Stimulated activated CD8-positive, alpha-beta memory T cell treated with anti-CD3 and anti-CD28 coated beads, Interleukin-7, amount 100 ng/mL, for 4 hours (primary cell): ENCODE data around the gene PSMA4.
"Not testable (repeated sequence)": the region's sequence is repeated elsewhere in the genome, so short reads cannot be mapped to it uniquely, and the experiment has no call there.

ENCODE experiments used
- DNase-seq, 2 donors: peaks; one replicate each; pipeline ENCODE4 v3.0.0-alpha.2; 2020; ENCODE audit warnings: low read depth in 2 of 2

The PSMA4 gene

DNA sequence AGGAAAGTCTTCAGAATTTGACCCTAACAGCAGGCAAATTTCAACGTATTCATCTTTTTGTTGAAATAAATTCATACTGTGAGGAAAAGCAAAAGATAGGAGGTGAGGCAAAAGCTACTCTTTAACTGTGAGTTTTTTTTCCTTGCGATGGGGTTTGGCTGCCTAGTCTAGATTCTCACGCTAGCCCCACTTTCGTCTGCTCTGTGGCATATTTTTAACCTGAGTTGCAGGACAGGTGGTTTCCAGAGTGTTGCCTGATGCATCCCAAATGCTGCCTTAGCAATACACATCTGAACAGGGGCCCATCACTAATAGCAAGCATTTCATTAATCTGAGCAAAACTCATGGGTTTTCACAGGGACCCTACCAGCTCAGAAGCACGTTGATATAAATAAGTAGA lies 11.7 kb downstream of the PSMA4 start:
- DNase-seq: no peak

DNA sequence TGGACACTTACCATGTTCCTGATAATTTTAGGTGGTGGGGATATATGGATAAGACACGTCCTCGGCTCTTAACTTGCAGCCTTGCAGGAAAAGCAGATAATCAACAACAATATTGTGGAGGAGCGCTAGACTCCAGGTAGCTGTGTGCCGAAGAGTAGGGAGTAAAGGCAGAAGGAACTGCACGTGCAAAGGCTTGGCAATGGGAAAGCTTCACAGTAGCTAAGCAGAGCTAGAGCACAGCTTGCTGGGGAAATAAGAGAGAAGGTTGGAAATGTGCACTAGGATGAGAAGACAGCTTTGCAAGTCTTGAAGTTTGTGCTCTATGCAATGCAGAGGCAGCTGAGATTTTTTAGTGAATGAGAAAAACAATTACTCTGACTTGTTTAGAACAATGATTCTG lies 12.4 kb downstream of the PSMA4 start:
- DNase-seq: no peak

DNA sequence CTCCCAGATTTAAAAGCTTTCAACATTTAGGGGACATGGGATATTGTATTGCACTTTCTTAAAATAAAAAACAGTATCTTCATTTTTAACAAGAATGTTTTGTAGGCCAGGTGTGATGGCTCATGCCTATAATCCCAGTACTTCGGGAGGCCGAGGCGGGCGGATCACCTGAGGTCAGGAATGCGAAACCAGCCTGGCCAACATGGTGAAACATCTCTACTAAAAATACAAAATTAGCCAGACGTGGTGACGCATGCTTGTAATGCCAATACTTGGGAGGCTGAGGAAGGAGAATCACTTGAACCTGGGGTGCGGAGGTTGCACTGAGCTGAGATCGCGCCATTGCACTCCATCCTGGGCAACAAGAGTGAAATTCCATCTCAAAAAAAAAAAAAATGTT lies 20.0 kb downstream of the PSMA4 start:
- not testable (repeated sequence) for DNase-seq

DNA sequence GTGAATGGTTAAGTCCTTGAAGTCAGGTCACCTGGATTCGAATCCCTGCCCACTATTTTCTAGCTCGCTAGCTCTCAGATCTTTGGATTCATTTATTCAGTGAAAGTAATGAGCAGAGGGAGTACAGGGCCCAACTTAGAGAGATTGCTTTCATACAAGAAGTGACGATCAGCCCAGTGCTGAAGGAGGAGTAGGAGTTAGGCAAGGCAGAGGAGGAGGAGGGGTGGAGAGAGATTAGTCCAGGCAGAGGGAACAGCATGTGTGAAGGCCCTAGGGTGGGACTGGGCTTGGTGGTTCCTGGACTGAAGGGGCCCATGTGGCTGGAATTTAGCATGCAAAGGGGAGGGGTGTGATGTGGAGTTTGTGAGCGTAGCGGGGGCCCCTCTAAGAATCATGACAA lies 21.2 kb downstream of the PSMA4 start:
- no peak for DNase-seq

DNA sequence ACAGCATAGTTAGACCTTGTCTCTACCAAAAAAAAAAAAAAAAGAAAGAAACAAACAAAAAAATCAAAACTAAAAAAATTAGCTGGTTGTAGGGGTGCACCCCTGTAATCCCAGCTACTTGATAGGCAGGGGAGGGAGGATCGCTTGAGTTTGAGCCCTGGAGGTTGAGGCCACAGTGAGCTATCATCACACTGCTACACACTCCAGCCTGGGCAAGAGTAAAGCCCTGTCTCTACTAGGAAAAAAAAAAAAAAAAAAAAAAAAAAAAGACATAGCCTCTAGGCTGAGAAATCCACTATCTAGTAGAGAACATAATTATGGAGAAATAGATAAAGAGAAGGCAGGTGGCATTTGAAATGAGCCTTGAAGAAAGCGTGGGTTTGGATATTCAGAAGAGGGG lies 22.8 kb downstream of the PSMA4 start:
- no peak for DNase-seq

DNA sequence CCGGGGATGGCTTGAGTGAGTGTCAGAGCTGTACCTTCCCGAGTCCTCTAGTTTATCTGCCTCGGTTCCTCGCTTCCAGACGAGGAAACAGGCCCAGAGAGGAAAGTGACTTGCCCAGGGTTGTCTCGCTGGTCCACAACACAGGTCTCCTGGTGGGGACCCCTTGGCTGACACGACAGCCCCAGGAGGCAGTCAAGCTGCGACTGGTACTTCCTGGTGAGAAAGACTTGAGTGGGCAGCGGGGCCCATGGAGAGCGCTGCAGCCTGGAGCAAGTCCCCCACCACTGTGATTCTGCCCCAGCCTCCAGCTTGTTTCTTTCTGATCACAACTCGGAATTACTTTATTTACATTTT lies 24.5 kb downstream of the PSMA4 start:
- DNase-seq: no peak

DNA sequence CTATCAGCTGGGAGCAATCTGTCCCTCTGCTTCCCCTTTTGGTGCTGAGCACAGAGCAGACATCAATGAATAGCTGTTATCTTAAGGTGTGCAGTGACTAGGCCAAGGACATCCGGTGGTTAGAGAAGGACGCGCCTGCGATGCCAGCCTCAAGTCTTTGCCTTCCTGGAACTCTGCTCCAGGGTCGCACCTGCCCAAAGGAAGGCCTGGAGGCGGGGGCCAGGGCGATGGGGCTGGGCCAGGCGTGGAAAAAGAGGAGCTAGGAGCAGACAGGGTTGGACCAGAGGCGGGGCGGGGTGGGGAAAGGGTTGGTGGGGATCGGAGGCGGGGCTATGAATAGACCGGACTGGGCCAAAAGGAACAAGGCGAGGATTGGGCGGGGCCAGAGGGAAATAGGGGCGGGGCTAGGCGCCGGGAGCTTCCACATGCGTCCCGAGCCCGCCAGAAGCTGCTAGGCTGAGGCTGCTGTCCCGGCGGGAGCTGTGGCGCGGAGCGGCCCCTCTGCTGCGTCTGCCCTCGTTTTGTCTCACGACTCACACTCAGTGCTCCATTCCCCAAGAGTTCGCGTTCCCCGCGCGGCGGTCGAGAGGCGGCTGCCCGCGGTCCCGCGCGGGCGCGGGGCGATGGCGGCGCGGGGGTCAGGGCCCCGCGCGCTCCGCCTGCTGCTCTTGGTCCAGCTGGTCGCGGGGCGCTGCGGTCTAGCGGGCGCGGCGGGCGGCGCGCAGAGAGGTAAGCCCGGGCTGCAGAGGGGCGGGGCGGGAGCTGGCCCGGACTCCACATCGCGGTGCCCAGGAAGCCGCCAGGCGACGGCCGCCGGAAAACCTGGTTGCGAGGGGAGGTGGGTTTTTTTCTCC lies 25.1 kb downstream of the PSMA4 start, which contains the start of gene CHRNA5:
TSS of gene CHRNA5 (plus strand) at position 424 of the 854 bp plus-strand sequence. CDS start at position 624, 200 bp downstream.
- DNase-seq: peak; percentile 58 to 70

DNA sequence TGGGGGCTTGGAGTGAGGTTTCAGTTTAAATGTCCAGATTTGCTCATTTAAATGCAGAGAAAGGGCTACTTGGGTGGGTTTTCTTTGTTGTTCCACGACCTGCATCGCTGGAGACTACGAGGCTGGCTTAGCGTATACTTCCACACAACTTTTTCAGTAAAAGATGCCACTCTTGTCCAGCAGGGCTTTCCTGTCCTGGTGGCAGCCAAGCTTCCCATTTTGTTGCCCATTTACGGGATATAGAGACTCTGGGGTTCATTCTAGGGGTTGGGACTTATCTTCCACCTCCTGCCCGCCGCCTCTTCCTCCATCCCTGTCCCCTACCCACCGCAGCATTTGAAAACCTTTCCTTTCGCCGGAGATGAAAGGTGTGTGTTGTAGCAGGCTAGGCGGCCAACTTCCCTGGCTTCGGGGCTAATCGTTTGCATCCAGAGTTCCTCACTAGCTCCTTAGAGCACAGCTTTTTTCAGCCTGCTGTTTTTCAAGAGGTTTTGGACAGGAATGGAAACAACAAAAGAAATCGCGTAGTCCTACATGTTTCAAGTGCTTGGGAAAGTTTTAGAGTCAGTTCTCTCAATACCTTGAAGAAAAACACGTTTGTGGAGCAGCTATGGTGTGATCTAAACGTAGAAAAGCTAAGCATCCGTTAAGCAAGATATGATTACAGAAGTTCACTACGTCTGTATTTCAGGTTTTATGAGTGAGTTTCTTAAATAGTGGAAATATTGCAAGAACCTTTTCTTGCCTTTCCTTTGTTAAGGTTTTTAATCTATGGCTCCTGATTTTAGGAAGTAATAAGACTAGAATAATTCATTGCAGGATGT lies 25.9 kb downstream of the PSMA4 start:
- DNase-seq: no peak

DNA sequence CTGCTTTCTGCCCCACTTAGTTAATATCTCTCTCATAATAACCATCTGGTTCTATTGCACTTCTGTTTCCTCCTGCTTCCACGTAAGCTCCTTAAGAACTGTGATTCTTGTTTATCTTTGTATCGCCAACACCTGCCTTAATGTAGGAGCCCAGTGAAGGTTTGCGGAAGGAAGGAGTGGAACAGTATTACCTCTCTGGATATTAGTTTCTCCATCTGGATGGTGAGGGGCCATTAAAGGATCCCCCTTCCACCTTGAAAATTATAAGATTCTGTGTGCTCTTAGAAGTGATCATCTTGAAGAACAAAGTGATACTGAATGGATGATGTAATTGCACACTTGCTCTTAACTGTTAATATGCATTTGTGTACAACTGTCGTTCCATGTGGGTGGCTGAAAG lies 27.3 kb downstream of the PSMA4 start:
- DNase-seq: no peak

DNA sequence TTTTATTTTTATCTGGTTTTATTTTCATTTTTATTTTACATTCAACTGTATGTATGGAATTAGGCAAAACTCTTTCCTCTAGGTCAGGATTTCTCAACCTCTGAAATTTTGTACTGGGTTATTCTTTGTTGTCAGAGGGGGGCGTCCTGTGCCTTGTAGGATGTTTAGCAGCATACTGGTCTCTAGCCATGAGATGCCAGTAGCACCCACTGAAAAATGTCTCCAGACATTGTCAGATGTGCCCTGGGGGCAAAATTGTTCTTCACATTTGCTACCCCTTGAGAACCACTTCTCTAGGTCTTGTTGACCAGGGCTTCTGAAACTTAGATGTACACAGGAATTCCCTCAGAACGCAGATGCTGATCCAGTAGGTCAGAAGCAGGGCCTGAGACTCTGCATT lies 30.5 kb downstream of the PSMA4 start:
- no peak for DNase-seq

DNA sequence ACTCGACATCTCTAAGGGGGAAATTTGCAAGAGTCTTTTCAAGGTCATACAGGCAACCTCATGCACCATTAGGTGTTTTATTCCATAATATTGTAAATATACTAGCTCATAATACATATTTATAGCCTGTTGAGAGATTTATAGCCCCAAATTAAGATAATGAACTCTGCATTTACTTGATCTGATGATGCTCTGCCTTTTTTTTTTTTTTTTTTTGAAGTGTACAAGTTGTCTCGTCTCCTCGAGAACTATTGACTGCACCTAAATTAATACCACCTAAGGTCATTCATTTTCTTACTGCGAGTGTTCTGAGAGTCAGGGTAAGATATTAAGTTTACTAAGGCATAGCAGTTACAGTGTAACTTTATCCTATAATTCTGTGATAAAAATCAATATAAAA lies 31.1 kb downstream of the PSMA4 start:
- no peak for DNase-seq

DNA sequence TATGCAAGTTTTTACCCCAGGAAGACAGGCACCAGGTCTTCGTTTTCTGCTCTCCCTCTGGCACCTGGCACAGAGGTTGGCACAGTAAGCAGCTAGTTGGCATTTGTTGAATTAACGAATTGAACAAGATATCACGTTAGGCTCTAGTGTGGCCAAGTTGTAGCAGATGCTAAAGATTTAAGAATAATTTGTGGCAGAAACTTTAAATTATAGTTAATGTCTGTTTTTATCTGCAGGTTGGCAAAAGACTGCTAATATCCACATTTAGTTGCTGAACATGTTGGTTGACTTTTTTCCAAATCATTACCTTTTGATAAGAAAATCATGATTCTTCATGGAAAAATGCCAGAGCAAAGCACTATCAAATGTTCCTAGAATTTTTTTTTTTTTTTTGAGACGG lies 33.2 kb downstream of the PSMA4 start:
- no peak for DNase-seq

DNA sequence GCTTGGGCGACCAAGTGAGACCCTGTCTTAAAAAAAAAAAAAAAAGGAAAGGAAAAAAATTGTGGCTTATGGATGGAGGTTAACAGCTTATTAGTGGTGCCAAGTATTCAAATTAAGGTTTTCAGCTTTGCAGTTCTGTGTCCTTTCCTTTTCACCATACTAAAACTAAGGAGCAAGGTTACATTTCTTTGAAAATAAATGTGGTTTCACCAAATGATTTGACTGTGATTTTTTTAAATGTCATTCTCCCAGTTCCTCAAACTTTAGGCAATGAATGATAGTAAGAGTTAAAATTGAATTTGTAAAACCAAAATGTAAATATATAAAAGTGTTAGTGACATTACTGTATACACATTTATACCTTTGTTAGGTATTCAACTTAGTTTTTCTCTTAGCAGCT lies 34.7 kb downstream of the PSMA4 start:
- no peak for DNase-seq

DNA sequence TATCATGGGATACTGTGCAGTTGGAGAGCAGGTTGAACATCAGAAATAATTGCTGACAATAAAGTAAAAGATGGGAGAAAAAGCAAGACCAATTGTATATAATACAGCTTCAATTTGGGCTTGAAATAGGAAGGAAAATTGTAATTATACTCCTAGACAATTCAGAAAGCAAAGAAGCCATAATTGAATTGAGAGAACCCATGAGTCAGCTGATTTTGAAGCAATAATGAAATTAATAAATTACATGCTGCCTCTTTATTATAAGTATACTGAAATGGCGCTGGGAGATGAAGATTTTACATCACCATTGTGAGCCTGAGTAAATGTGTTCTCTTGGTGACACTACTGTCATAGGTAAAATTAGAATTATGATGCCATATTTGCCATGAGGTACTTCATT lies 57.3 kb downstream of the PSMA4 start:
- no peak for DNase-seq

DNA sequence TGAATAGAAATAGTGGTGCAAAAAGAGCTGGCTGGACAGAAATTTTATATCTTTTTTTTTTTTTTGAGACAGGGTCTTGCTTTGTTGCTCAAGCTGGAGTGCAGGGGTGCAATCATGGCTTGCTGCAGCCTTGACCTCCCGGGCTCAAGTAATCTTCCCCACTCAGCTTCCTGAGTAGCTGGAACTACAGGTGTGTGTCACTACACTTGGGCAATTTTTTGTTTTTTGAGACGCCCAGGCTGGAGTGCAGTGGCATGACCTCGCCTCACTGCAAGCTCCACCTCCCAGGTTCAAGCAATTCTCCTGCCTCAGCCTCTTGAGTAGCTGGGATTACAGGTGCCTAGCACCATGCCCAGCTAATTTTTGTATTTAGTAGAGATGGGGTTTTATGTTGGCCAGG lies 58.1 kb downstream of the PSMA4 start:
- no peak for DNase-seq

DNA sequence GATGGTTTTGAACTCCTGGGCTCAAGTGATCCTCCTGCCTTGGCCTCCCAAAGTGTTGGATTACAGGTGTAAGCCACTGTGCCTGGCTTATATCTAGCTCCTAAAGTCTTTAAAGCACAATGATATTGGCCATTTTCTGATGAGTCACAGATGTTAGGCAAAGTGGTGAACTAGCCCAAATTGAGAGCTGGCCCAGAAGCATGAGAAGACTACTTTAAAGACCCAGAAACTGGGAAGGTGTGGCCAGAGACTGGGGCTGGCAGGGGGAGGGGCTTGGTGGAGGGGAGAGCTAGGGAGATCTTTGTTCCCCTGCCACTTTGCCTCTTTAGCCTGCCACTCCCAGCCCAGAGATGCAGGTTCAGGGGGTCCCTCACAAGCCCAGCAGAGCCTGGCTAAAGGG lies 58.9 kb downstream of the PSMA4 start:
- no peak for DNase-seq
